IMR-90 (cell line): ENCODE results near the gene SECISBP2. TPM values are rescaled to one million over a fixed set of nuclear protein-coding genes. Genes with fewer than 3 reads are reported as not detected.
A peak's percentile ranks its signal among the peaks of the same experiment; 100 is the strongest.

Source experiments
- ATAC-seq: fragments of 200-7000 bp; cut with Tn5 transposase; 2 replicates; pipeline ENCODE4 v1.9.1; 2020; ENCODE audit warnings: low read depth, mild to moderate bottlenecking, moderate library complexity
- BruUV-seq: library from RNA; stranded (reverse); fragments of 400-500 nt; replicated peaks from 2 replicates; lab custom pipeline; 2021; lab: Mats Ljungman, UMichigan
- CTCF ChIA-PET: fragments of 300-600 bp; formaldehyde crosslinking; extraction: SDS; loops from one replicate; lab custom pipeline; 2021; ENCODE audit warnings: antibody characterized with exemption; lab: Yijun Ruan, JAX
- POLR2A ChIA-PET: fragments of 300-600 bp; sonication (Branson Sonifier 250); formaldehyde crosslinking; loops from one replicate; lab custom pipeline; 2022; ENCODE audit warnings: antibody characterized with exemption; ENCODE audit not compliant: unreplicated experiment; lab: Charles Lee
- DNase-seq: peaks from one replicate; pipeline ENCODE4 v3.0.0; 2013
- H2AFZ ChIP-seq: replicated peaks from 2 replicates; pipeline ENCODE3; 2013; ENCODE audit warnings: low read length, mild to moderate bottlenecking; ENCODE audit not compliant: poor library complexity
- H2AK5ac ChIP-seq: 2 replicates; pipeline ENCODE4 v1.6.1; 2013; ENCODE audit warnings: low read depth, low read length, inconsistent platforms
- H2AK9ac ChIP-seq: replicated peaks from 2 replicates; pipeline ENCODE3; 2013; ENCODE audit warnings: mild to moderate bottlenecking, low read depth, low read length, moderate library complexity; ENCODE audit not compliant: poor library complexity
- H2BK120ac ChIP-seq: 2 replicates; pipeline ENCODE4 v1.6.1; 2013; ENCODE audit warnings: low read depth, low read length, inconsistent platforms
- H2BK15ac ChIP-seq: 3 replicates; pipeline ENCODE4 v1.6.1; 2013; ENCODE audit warnings: low read depth, low read length, inconsistent platforms
- H2BK20ac ChIP-seq: 2 replicates; pipeline ENCODE4 v1.6.1; 2013; ENCODE audit warnings: low read depth, mild to moderate bottlenecking, inconsistent platforms, low read length, moderate library complexity
- H2BK5ac ChIP-seq: 2 replicates; pipeline ENCODE4 v1.6.1; 2013; ENCODE audit warnings: mild to moderate bottlenecking, low read depth, low read length, inconsistent platforms; ENCODE audit not compliant: poor library complexity, severe bottlenecking
- H3K14ac ChIP-seq: replicated peaks from 2 replicates; pipeline ENCODE4 v1.6.1; 2013; ENCODE audit warnings: low read depth, low read length, inconsistent platforms
- H3K18ac ChIP-seq: 2 replicates; pipeline ENCODE4 v1.6.1; 2013; ENCODE audit warnings: low read depth, low read length, control low read depth
- H3K23ac ChIP-seq: 2 replicates; pipeline ENCODE4 v1.6.1; 2013; ENCODE audit warnings: low read depth, low read length, inconsistent platforms
- H3K27ac ChIP-seq: 2 replicates; pipeline ENCODE4 v1.5.1; 2013; ENCODE audit warnings: mild to moderate bottlenecking, control low read depth, low read length; ENCODE audit not compliant: insufficient read depth
- H3K27me3 ChIP-seq: 2 replicates; pipeline ENCODE4 v1.6.1; 2013; ENCODE audit warnings: low read length; ENCODE audit not compliant: control insufficient read depth, insufficient read depth
- H3K36me3 ChIP-seq: 2 replicates; pipeline ENCODE4 v1.6.1; 2013; ENCODE audit warnings: low read length, mixed read lengths; ENCODE audit not compliant: control insufficient read depth, insufficient read depth
- H3K4ac ChIP-seq: 2 replicates; pipeline ENCODE4 v1.6.1; 2013; ENCODE audit warnings: low read depth, low read length, inconsistent platforms
- H3K4me1 ChIP-seq: 2 replicates; pipeline ENCODE4 v1.6.1; 2013; ENCODE audit warnings: low read length, mixed read lengths; ENCODE audit not compliant: control insufficient read depth, insufficient read depth
- H3K4me2 ChIP-seq: 2 replicates; pipeline ENCODE4 v1.6.1; 2013; ENCODE audit warnings: low read depth, mild to moderate bottlenecking, control low read depth, low read length, moderate library complexity
- H3K4me3 ChIP-seq: 2 replicates; pipeline ENCODE4 v1.5.1; 2013; ENCODE audit warnings: low read depth, mild to moderate bottlenecking, control low read depth, low read length, moderate library complexity; ENCODE audit not compliant: insufficient read depth
- H3K56ac ChIP-seq: 2 replicates; pipeline ENCODE4 v1.6.1; 2013; ENCODE audit warnings: low read length, inconsistent platforms; ENCODE audit not compliant: insufficient read depth; ENCODE audit errors: extremely low read depth
- H3K79me1 ChIP-seq, 2 experiments: 2 replicates each; pipeline ENCODE4 v1.6.1; 2013; ENCODE audit warnings: low read length in 2 of 2, inconsistent platforms in 1 of 2, low read depth in 1 of 2
- H3K9ac ChIP-seq: 2 replicates; pipeline ENCODE4 v1.6.1; 2013; ENCODE audit warnings: low read depth, low read length, control low read depth
- H3K9me1 ChIP-seq: 2 replicates; pipeline ENCODE4 v1.6.1; 2013; ENCODE audit warnings: low read length, inconsistent platforms; ENCODE audit not compliant: insufficient read depth
- H3K9me3 ChIP-seq: 2 replicates; pipeline ENCODE4 v1.6.1; 2013; ENCODE audit warnings: low read length; ENCODE audit not compliant: control insufficient read depth, insufficient read depth
- H4K20me1 ChIP-seq: 2 replicates; pipeline ENCODE4 v1.6.1; 2013; ENCODE audit warnings: low read length, inconsistent platforms; ENCODE audit not compliant: insufficient read depth
- H4K5ac ChIP-seq: 2 replicates; pipeline ENCODE4 v1.6.1; 2013; ENCODE audit warnings: mild to moderate bottlenecking, low read depth, low read length, control low read depth
- H4K8ac ChIP-seq, 2 experiments: 2 replicates each; pipeline ENCODE4 v1.6.1; 2013; ENCODE audit warnings: low read depth in 2 of 2, low read length in 2 of 2, control low read depth in 1 of 2, inconsistent platforms in 1 of 2
- H4K91ac ChIP-seq: 2 replicates; pipeline ENCODE4 v1.6.1; 2013; ENCODE audit warnings: low read depth, low read length, inconsistent platforms; ENCODE audit not compliant: insufficient read depth
- BHLHE40 ChIP-seq: fragments of 150-350 bp; IDR thresholded peaks from 2 replicates; pipeline ENCODE4 v1.6.1; 2016; ENCODE audit warnings: mild to moderate bottlenecking, low read depth, low read length
- CEBPB ChIP-seq: IDR thresholded peaks from 2 replicates; pipeline ENCODE4 v1.6.1; 2012; ENCODE audit warnings: low read depth, low read length, improper control_type of control experiment
- CHD1 ChIP-seq: IDR thresholded peaks from 2 replicates; pipeline ENCODE4 v1.6.1; 2012; ENCODE audit warnings: low read depth, low read length, improper control_type of control experiment
- CTCF ChIP-seq: conservative IDR thresholded peaks from 2 replicates; pipeline ENCODE4 v1.5.1; 2012; ENCODE audit warnings: mild to moderate bottlenecking, low read depth, low read length, improper control_type of control experiment
- MAFK ChIP-seq: IDR thresholded peaks from 2 replicates; pipeline ENCODE4 v1.6.1; 2012; ENCODE audit warnings: low read depth, low read length, improper control_type of control experiment
- MAZ ChIP-seq: IDR thresholded peaks from 2 replicates; pipeline ENCODE4 v1.6.1; 2012; ENCODE audit warnings: low read depth, mild to moderate bottlenecking, low read length, improper control_type of control experiment, moderate library complexity, borderline replicate concordance
- MXI1 ChIP-seq: IDR thresholded peaks from 2 replicates; pipeline ENCODE4 v1.6.1; 2012; ENCODE audit warnings: low read depth, mild to moderate bottlenecking, low read length, moderate library complexity, borderline replicate concordance
- NFE2L2 ChIP-seq: fragments of 150-350 bp; IDR thresholded peaks from 2 replicates; pipeline ENCODE4 v1.6.1; 2016; ENCODE audit warnings: low read depth, mild to moderate bottlenecking, low read length
- POLR2A ChIP-seq: IDR thresholded peaks from 2 replicates; pipeline ENCODE4 v1.6.1; 2012; ENCODE audit warnings: mild to moderate bottlenecking, low read depth, low read length
- RAD21 ChIP-seq: IDR thresholded peaks from 2 replicates; pipeline ENCODE4 v1.6.1; 2012; ENCODE audit warnings: low read length, improper control_type of control experiment
- RCOR1 ChIP-seq: IDR thresholded peaks from 2 replicates; pipeline ENCODE4 v1.6.1; 2012; ENCODE audit warnings: mild to moderate bottlenecking, low read length, improper control_type of control experiment; ENCODE audit not compliant: insufficient replicate concordance
- RFX5 ChIP-seq: IDR thresholded peaks from 2 replicates; pipeline ENCODE4 v1.8.0; 2012; ENCODE audit warnings: low read depth, mild to moderate bottlenecking, low read length, moderate library complexity
- USF2 ChIP-seq: fragments of 150-350 bp; IDR thresholded peaks from 2 replicates; pipeline ENCODE4 v1.6.1; 2017; ENCODE audit warnings: mild to moderate bottlenecking, antibody characterized with exemption, low read length, low read depth
- WGBS, 2 experiments: methylation state at CpG; one replicate each; pipeline versions ENCODE4 v1.1.5 to v1.1.7; 2013; ENCODE audit warnings: missing lambda C conversion rate in 2 of 2; ENCODE audit not compliant: insufficient read length in 1 of 2; ENCODE audit errors: extremely low coverage in 2 of 2; 5-methylcytosine and 5-hydroxymethylcytosine counted together
- dilution Hi-C: fragments of 300-500 bp; cut with HindIII; formaldehyde crosslinking; loops from one replicate; pipeline ENCODE4 v1.14.3; 2018; ENCODE audit warnings: low sequenced_read_pairs; ENCODE audit not compliant: unreplicated experiment
- in situ Hi-C: fragments of 300-500 bp; cut with MboI; formaldehyde crosslinking; loops from 3 replicates; pipeline ENCODE4 v1.14.3; 2019; ENCODE audit warnings: low sequenced_read_pairs, inconsistent platforms, mixed read lengths
- intact Hi-C: fragments of 100-400 bp; cut with micrococcal nuclease; formaldehyde crosslinking; loops from 2 replicates; pipeline ENCODE4 v1.10.0; 2022
- polyA plus RNA-seq, 3 experiments: library from polyadenylated mRNA; depleted of rRNA; stranded (reverse); fragments of >200 nt; gene quantifications; 2 replicates each; pipeline ENCODE4 v1.2.3, GENCODE V29; 2012; ENCODE audit warnings: low replicate concordance in 1 of 3
- total RNA-seq: library from RNA; depleted of rRNA; stranded (reverse); fragments of >200 nt; gene quantifications from 2 replicates; pipeline ENCODE4 v1.2.3, GENCODE V29; 2012

Gene SECISBP2
- total and polyA plus RNA-seq, 2 of the 4 experiments (the other 2 are of a cell fraction) = 16.4 to 18.8 TPM

- in situ Hi-C loops (no loop called here), intact Hi-C loops (loop anchor here (2.0 kb wide), 1 partner anchor 25 kb away; no protein-coding TSS in a partner anchor), dilution Hi-C loops (no loop called here)
- H2BK120ac ChIP-seq = no peak overlapping the region
- no peak overlapping the region for H4K8ac ChIP-seq
- H3K14ac ChIP-seq = no peak overlapping the region
- H3K4me3 ChIP-seq = no peak overlapping the region
- H3K4ac ChIP-seq = no peak overlapping the region
- no peaks in the 10 kb centered on the region for H3K27me3 ChIP-seq
- no peak overlapping the region for H2BK15ac ChIP-seq
- no peak overlapping the region for H2AFZ ChIP-seq
- no peak for DNase-seq
- no peak overlapping the region for H2BK5ac ChIP-seq
- no peak overlapping the region for H3K23ac ChIP-seq
- H3K4me1 ChIP-seq = peaks cover 5% of the 10 kb centered on the region; the same call in 1 of the 2 replicates
- H4K20me1 ChIP-seq = peaks cover 4% of the 10 kb centered on the region; the same call in 1 of the 2 replicates
- ChIA-PET CTCF (interaction anchor here (1.2 kb wide), 1 partner anchor 201 kb away, joined by 4 read pairs; no protein-coding TSS in a partner anchor), POLR2A (interaction anchor here (0.6 kb wide), 1 partner anchor 10 kb away, joined by 5 read pairs; no protein-coding TSS in a partner anchor)
- no peak overlapping the region for H3K9ac ChIP-seq
- peak; percentile 61 for ATAC-seq
- no TSS peak for BruUV-seq
- H2AK5ac ChIP-seq = no peak overlapping the region
- no peak overlapping the region for H3K56ac ChIP-seq
- peak overlapping the region; percentile 56; the same call in 1 of the 2 replicates for H3K27ac ChIP-seq
- H3K9me3 ChIP-seq = no peaks in the 10 kb centered on the region
- peaks cover 67% of the 10 kb centered on the region for H3K36me3 ChIP-seq
- WGBS, 2 experiments = 100% methylated on average over 2 of the region's 5 CpGs; no CpG with 5 or more reads in 1 of the 2 experiments
- TF ChIP-seq POLR2A (no peak), CTCF (no peak), USF2 (no peak), MXI1 (no peak), CEBPB (no peak), RAD21 (no peak), CHD1 (no peak), MAFK (no peak), NFE2L2 (no peak), BHLHE40 (no peak), RCOR1 (no peak), MAZ (no peak), RFX5 (no peak)
- no peak overlapping the region for H2BK20ac ChIP-seq
- H3K9me1 ChIP-seq = no peaks in the 10 kb centered on the region; the same call in 1 of the 2 replicates
- no peak overlapping the region for H4K5ac ChIP-seq
- peak overlapping the region; percentile 20; the same call in 1 of the 2 replicates for H3K4me2 ChIP-seq
- no peak overlapping the region for H2AK9ac ChIP-seq
- no peak overlapping the region for H4K91ac ChIP-seq
- no peak overlapping the region; the same call in 1 of the 2 replicates for H3K18ac ChIP-seq
- peaks cover 0 to 6% of the 10 kb centered on the region in 2 experiments; a peak in 3 of 4 replicates for H3K79me1 ChIP-seq
Measured at GRCh38 chr9:89347651-89348050, 29.4 kb downstream of the SECISBP2 start.
